Measurements from ENCODE around the gene TESK2.

- TF ChIP-seq MAX (IDR thresholded peaks at IDR 0.05), result no peak
- no peak for TF ChIP-seq CTCF (IDR thresholded peaks at IDR 0.05 in 2 of 3, conservative IDR thresholded peaks at IDR 0.05 in 1 of 3; ENCODE audit: borderline replicate concordance in 1 of 3, insufficient read depth in 1 of 3, low read depth in 2 of 3, low read length in 2 of 3)
- no peak for TF ChIP-seq POLR2A (IDR thresholded peaks at IDR 0.05; ENCODE audit: borderline replicate concordance, extremely low read depth, insufficient read depth, insufficient read length)
- TF ChIP-seq POLR2AphosphoS5 (IDR thresholded peaks at IDR 0.05; ENCODE audit: low read depth, low read length), result no peak
- no peak for TF ChIP-seq YY1 (IDR thresholded peaks at IDR 0.05; ENCODE audit: extremely low read depth, insufficient replicate concordance, low read depth, low read length)
Measured at GRCh38 chr1:45373573-45373972, 117.4 kb downstream of the TESK2 start.
